ENCODE measurements around the gene RAD51B.

RAD51B gene

DNA sequence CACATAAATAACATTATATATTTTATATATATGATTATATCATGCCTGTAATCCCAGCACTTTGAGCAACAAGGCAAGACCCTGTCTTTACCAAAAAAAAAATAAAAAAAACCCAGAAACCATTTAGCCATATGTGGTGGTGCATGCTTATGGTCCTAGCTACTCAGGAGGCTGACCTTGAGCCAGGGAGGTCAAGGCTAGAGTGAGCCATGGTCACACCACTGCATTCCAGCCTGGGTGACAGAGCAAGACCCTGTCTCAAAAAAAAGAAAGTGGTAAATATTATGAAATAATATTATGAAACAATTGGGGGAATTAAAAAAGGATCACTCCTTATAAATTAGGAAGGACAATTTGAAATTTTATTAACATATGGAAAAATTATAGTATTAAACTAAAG, 16.0 kb downstream of the RAD51B start:
- DNase-seq (ENCODE audit: low spot score), result no peak

DNA sequence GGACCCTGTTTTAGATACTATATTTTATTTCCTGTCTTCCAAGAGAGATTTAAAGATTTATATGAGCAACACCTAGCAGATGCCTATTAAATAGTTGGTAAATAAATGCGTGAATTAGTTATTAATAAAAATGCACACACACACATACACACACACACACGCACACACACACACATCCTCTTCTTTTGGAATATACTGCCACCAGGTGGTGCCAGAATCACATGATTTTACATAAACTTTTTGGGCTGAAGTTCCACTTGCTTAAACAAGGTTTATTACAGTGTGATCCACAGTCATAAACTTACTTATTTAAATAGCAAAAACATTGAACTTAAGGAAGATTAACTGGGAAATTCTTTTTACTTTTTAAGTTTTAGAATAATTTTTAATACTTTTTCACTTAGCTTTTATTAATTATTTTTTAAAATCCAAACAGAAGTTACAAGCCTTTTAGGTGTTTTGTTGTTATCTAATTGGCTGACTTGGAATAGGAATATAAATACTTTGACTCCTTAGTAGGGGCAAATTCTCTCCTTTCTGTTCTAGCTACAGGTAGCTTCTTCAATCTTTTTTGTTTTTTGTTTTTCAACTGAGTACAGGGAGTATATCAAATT, 17.5 kb downstream of the RAD51B start:
- DNase-seq (ENCODE audit: low spot score), result peak; percentile 34

DNA sequence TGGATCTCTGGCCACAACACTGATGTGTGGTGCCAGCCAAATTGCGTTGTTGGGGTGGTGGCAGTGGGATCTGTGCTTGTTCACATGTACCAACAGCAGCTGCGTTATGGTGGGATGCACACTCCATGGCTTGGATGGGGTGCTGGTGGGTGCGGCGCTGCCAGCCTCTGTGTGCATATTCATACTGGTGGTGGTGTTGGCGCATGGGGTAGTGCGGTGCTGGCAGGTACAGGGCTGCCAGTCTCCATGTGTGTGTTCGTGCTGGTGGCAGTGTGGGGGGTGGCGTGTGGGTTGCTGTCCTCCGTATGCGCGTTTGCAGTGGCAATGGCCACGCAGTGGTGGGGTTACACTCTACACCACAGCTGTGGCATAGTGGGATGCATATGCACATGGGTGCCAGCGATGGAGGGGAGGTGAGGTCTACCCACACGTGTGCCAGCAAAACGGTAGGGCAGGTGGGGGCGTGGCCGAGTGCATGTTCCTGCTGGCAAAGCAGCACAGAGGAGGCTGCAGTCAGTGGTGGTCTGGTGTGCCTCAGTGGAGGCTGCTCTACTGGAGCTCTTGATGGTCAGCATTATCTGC, 26.5 kb downstream of the RAD51B start:
- DNase-seq (ENCODE audit: low spot score), result no peak

DNA sequence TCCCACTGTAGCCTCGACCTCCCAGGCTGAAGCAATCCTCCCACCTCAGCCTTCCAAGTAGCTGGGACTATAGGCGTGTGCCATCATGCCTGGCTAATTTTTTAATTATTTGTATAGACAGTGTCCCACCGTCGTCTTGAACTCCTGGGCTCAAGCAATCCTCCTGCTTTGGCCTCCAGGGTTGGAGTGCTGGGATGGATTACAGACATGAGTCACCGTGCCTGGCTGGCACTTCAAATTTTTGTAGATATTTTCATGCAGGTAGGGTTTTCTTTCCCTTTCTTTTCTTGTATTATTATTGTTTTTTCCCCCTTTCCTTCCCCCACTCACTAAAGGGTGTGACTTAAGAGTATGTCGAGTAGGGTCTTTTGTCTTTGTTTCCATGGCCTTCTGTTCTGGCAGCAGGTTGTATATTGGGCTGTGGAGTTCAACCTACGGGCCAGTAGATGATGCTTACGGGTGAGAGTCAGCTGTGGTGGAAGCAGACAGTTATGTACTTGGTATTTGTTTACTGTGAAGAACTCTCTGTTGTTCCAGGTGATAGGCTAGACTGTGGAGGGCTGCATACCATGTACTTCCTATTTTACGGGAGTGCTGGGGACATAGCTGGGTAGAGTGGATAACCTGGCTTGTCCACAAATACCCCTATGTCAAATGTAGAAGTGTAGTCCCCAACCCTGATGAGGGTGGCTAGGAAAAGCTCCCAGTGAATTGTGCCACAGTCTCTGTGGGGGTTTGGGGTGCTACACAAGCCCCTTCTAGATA, 30.7 kb downstream of the RAD51B start:
- DNase-seq (ENCODE audit: low spot score), result no peak

DNA sequence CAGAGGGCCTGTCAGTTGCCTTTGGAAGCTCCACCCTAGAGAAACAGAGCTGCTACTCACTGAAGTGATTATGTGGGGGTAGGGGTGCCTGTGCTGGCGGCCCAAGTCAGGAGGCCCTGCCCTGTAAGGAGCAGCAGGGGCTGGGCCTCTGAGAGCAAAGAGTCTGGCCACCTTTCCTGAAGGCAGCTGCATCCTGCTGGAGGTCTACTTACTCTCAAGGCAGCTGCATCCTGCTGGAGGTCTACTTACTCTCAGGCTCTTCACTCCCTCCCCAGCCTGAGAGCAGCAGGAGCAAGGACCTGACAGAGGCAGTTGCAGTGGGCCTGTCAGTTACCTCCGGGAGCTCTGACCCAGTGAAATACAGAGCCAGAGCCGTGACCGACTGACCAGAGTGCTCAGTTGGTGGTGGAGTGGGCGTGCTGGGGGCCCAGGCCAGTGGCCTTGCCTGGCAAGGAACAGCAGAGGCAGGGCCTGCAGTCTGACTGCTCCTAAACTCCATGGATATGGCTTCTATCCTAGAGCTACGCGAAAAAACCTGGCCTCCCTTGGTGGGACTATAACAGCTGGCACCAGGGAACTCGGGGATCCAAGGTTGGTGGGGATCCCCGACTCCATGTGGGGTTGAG, 32.3 kb downstream of the RAD51B start:
- DNase-seq (ENCODE audit: low spot score), result no peak

DNA sequence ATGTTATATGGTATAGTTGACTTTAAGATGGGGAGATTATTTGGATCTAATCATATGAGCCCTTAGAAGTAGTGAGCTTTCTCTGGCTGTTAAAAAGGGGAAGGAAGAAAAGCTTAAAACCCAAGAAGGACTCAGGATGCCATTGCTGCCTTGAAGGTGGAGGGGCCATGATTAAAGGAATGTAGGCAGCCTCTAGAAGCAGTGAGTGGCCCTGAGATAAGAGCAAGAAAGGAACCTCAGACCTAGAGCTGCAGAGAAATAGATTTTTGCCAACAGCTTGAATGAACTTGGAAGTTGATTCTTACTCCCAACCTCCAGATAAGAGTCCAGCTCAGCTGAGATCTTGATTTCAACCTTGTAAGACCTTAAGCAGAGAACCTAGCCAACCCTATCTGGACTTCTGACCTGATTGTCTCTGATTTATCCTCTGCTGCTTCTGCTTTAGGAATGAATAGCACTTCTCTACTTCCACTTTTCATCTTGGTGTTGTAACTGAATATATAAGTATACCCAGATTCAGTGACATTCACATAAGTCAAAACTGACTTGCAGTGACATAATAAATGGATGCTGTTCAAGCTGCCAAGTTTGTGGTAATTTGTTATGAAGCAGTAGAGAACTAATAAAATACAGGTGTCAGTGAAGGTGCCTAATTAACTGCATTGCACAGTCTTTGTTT, 33.5 kb downstream of the RAD51B start:
- no peak for DNase-seq (ENCODE audit: low spot score)

DNA sequence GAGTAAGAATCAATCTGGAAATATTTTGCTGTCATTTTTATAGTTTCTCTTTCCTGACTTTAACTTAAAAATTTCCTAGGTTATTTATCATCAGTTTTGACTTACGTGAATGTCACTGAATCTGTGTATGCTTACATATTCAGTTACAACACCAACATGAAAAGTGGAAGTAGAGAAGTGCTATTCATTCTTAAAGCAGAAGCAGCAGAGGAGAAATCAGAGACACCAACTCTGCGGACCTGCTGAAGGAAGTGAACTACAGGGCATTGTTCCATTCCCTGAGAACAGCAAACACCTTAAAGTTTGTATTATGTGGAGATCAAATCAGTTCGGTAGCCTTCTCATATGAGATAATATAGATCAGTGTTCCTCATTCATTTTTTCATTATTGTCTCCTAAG, 34.1 kb downstream of the RAD51B start:
- peak; percentile 10 for DNase-seq (ENCODE audit: low spot score)

DNA sequence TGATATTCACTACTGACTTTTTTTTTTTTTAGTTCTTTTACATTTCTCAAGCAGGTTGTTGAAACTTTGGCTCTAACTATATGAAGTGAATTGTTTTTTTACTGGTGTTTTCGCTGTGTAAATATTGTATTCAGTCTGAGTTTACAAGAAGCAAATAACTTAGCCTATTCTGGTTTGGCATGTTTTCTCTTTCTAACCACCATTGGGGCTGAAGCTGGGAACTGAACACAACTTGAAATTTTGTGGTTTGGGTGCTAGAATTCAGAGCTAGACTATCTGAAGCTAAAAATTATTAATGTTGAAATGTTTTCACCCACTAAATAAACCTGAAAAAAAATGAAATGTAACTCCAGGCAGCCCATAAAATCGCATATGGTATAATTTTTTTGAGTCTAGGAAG, 37.2 kb downstream of the RAD51B start:
- no peak for DNase-seq (ENCODE audit: low spot score)

DNA sequence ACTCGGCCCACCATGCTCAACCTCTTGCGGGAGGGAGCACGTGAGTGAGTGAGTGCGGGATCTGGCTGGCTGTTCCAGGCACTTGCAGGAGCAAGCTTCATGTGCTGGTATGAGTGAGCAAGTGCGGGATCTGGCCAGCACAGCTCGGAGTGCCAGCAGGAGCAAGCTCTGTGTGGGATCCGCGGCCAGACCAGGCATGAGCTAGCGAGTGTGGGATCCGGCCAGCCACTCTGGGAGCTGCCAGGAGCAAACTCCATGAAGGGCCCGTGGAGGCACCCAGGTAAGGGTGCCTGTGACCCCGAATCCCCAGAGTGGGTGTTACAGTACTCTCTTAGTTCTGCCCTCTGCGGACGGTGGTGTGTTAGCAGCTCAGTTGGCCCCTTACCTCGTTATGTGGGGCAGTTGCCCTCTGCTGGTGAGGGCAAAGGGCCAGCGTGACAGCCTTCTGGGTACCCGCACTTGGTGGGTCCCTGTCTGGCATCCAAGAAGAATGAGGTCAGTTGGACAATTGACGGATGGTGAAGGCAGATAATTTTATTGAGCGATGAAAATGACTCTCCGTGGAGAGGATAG, 38.3 kb downstream of the RAD51B start:
- DNase-seq (ENCODE audit: low spot score), result peak; percentile 7

DNA sequence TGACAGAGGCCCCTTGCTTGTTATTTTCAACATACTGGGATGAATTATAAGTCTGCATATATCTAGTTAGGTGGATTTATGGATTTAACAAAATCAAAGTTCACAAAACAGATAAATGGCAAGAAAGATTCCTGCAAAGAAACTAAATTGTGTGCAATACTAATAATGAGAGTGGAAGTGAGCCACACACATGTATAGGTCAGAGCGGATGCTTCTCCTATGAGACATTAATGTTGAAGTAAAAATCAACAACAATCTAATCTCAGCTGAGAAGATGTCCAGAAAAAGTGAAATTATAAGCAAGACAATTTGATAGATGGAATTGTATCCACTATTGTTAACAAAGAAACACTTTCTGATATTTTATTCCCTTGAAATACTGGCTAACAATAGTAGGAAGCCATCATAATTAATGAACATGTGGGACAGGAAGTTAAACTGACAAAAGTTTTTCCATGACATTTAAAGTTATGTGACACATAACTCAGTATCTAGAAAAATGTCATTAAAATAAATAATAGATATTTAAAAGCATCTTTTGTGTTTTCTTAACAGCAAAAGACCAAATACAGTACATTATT, 39.7 kb downstream of the RAD51B start:
- DNase-seq (ENCODE audit: low spot score), result no peak

DNA sequence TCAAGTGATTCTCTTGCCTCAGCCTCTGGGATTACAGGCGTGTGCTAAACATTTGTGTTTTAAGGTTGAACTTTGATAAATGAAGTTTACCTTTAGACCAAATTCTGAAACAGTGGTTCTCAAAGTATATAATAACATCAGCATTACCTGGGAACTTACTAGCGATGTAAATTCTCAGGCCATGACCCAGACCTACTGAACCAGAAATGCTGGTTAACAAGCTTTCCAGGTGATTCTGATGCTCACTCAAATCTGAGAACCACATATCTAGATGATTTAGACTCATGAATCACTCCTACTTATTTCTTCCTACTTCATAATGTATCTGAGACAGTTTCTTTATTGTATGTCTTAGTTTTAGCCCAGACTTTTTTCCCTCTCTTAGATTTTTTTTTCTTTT, 43.6 kb downstream of the RAD51B start:
- no peak for DNase-seq (ENCODE audit: low spot score)

DNA sequence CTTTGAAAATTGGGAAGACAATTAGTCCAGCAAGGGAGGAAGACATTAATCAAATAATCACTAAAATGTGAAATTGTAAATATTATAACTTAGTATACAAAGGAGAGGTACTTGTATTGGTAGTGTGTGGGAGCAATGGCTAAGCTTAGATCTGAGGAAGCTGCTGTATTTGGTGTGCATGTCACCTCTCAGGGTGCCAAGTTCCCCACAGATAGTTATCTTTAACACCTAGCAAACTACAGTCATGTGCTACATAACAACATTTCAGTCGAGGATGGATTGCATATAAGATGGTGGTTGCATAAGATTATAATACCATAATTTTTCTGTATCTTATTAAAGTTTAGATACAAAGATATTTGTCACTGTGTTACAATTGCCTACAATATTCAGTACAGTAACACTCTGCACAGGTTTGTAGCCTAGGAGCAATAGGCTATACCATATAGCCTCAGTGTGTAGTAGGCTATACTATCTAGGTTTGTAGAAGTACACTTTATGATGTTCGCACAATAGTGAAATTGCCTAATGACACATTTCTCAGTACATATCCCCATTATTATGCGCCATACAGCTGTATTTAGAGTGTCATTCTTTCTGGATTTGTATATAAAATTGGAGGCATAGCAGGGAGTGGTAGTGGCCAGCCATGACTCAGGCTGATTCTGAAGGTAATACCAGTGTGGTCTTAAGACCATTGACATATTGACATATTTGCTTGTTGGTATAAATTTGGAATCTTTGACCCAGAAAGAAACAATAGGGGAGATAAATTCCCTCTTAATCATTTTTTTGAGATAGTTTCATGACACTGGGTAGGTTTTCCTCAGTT, 55.8 kb downstream of the RAD51B start:
- DNase-seq (ENCODE audit: low spot score), result no peak

DNA sequence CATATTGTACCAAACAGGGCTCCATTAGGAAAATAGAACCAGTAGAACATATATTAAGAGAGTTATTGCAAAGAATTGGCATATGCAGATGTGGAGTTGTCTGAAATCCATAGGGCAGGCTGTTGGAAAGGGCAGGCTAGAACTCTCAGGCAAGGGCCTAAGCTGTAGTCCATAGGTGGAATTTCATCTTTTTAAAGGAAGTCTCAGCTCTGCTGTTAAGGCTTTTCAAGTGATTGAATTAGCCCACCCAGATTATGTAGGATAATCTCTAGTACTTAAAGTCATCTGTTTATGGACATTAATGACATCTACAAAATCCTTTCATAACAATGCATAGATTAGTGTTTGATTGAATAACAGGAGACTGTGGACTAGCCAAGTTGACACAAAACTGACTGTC, 59.4 kb downstream of the RAD51B start:
- DNase-seq (ENCODE audit: low spot score), result no peak

DNA sequence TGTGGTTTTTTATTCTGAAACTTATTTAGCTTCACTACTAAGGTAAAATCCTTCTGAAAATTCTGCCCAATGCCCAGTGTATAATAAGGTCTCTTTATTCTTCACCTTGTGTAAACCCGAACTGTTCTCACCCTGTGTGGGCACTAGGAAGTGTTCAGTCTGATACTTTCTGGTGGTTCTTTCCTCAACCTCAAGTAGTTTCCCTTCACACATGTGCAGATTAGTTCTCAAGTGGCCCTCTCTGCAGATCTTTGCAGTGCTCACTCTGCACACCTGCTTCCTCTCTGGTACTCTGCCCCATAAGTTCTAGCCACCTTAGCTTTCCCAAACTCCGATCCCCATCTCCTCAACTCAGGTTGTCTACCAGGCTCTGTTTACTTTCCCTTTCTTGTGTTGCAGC, 61.6 kb downstream of the RAD51B start:
- no peak for DNase-seq (ENCODE audit: low spot score)

DNA sequence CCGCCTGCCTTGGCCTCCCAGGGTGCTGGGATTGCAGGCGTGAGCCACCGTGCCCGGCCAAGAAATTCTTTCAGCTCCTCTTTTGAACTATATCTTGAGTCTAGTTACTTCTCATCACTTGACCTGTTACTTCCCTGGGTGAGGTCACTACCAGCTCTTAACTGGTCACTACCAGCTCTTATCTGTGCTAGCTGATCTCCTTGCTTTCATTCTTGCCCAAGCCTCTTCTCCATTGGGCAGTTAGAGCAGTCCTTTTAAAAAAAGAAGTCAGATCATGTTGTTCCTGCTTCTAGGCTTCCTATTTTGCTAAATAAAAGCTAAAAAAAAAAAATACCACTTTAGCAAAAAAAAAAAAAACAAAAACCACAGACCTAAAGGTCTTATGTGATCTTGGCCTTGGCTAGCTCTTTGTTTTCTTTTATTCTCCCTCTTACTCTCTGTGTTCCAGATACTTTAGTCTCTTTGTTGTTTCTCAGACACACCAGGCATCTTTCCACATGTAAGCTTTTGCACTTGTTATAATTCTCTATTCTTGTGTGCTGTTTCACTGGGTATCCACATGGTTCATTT, 63.5 kb downstream of the RAD51B start:
- peak; percentile 24 for DNase-seq (ENCODE audit: low spot score)

DNA sequence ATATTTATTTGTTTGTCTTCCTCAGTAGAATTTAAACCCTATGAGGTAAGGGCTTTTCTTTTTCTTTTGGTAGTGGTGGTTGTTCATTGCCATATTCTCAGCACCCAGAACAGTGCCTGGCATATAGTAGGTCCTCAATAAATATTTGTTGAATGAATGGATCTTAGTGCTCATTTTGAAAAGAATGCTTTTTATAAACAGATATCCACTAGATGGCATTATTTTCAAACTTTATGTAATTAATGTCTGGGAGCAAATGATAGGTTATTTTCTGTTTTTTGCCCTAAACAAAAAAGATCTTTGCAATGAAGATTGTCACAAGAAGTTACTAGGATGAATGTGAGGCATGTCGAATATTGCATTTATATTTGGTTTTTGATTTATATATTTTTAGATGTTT, 64.1 kb downstream of the RAD51B start:
- DNase-seq (ENCODE audit: low spot score), result no peak

DNA sequence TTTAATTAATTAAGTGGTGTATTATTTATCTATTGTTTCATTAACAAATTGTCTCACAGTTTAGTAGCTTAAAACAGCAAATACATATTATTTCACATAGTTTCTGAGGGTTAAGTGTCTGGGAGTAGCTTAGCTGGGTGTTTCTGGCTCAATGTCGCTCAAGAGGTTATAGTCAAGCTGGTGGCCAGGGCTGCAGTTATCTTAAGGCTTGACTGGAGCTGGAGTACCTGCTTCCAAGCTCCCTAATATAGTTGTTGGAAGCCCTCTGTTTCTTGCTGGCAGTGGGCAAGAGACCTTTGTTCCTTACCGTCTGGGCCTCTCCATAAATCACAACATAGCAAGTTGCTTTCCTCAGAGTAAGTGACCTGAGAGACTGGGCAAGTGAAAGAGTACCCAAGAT, 66.6 kb downstream of the RAD51B start:
- DNase-seq (ENCODE audit: low spot score), result no peak

DNA sequence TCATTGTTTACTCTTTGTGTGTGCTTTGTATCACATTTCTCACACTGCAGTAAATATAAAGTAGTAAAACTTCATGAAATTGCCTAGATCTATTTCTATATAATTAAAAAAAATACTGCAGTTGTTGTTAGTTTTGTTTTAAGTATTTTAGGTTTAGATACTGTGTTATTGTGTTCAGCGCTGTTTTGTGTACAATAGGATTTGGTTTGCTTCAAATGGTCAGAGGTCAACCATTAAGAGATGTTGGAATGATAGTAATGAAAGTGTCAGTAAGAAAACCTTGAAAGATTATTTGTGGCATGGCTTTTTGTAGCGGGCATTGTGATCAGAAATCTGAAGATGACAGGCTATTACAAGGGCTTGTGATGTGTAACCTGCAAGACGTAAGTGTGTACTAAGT, 67.9 kb downstream of the RAD51B start:
- DNase-seq (ENCODE audit: low spot score), result no peak

DNA sequence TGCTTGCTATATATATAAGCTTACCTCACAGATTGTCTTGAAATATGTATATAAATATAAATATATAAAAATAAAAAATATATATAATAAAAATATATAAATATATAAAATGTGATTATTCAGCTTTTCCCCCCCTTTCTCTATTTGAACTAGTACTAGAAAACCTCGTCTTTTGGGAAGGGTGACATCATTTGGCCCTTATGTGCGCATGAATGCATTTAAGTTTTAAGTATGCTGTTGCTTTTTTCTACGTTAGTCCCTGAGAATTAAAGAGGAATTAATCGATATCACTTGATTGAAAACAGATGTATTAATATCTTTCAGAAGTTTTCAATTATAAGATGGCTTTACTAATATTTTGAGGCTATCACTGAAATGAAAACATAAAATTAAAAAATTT, 69.9 kb downstream of the RAD51B start:
- no peak for DNase-seq (ENCODE audit: low spot score)

DNA sequence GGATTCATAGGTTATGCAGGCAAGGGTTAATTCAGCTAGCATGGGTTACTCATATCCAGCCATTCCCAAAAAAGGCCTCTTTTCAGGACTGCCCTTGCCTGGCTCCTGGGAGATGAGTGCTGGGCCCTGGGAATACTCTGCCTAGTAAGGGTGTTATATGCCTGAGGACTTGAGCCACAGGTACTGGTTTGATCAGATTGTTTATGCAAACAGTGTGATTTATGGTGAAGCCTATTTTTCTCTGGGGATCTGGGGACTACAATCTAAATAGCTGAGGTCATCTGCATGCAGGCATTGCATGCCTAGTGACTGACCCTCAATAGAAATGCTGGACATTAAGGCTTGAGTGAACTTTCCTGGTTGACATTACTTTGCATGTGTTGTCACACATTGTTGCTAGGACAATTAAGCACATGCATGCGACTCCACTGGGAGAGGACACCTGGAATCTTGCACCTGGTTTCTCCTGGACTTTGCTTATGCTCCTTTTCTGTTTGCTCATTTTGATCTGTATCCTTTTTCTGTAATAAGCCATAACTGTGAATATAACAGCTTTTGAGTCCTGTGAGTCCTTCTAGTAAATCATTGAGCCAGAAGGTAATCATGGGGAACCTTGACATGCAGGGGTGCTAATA, 73.0 kb downstream of the RAD51B start:
- no peak for DNase-seq (ENCODE audit: low spot score)

All from Ammon's horn (tissue), 1 donor.